Psoas muscle (tissue), 8 donors: Measurements from ENCODE around the gene TRAF2. TPM values are rescaled to one million over a fixed set of nuclear protein-coding genes. Genes with fewer than 3 reads are reported as not detected.

Experiments used
- ATAC-seq, 4 donors: fragments of 200-7000 bp; cut with Tn5 transposase; one replicate each; pipeline ENCODE4 v1.9.1; 2020; ENCODE audit warnings: moderate library complexity in 3 of 4, mild to moderate bottlenecking in 2 of 4
- DNase-seq, 2 donors: peaks; one replicate each; pipeline ENCODE4 v3.0.0-alpha.2; 2020
- H3K27ac ChIP-seq: fragments of 200-600 bp; one replicate; pipeline ENCODE4 v1.8.0; 2022
- H3K27me3 ChIP-seq, 3 donors: fragments of 200-600 bp in 1 of 3; one replicate each; pipeline versions ENCODE4 v1.6.1 to v1.8.0; 2013 to 2022; ENCODE audit warnings: low read length in 2 of 3, mild to moderate bottlenecking in 2 of 3, moderate library complexity in 1 of 3; ENCODE audit not compliant: insufficient read depth in 3 of 3
- H3K36me3 ChIP-seq, 2 donors: fragments of 200-600 bp in 1 of 2; one replicate each; pipeline versions ENCODE4 v1.6.1 to v1.8.0; 2013 to 2022; ENCODE audit warnings: low read depth in 1 of 2, mild to moderate bottlenecking in 1 of 2, moderate library complexity in 1 of 2; ENCODE audit not compliant: insufficient read depth in 1 of 2
- H3K4me1 ChIP-seq: fragments of 200-600 bp; one replicate; pipeline ENCODE4 v1.8.0; 2022
- H3K4me3 ChIP-seq: fragments of 200-600 bp; one replicate; pipeline ENCODE4 v1.8.0; 2022; ENCODE audit warnings: mild to moderate bottlenecking
- H3K9me3 ChIP-seq: fragments of 200-600 bp; one replicate; pipeline ENCODE4 v1.8.0; 2022
- CTCF ChIP-seq: fragments of 200-600 bp; IDR thresholded peaks from one replicate; pipeline ENCODE4 v1.8.0; 2022; ENCODE audit warnings: antibody characterized with exemption
- WGBS, 3 donors: extraction: QIAGEN DNeasy Blood & Tissue Kit; methylation state at CpG; one replicate each; pipeline versions ENCODE4 v1.1.6 to v1.1.7; 2013; 5-methylcytosine and 5-hydroxymethylcytosine counted together
- intact Hi-C, 2 donors: fragments of 100-400 bp; cut with DNase I; formaldehyde crosslinking; loops; one replicate each; pipeline versions ENCODE4 v1.11.0 to v1.14.2; 2022
- polyA plus RNA-seq, 3 donors: library from polyadenylated mRNA; stranded (reverse); fragments of 200-250 nt; gene quantifications; one replicate each; pipeline ENCODE4 v1.2.3, GENCODE V29; 2013
- total RNA-seq, 4 donors: library from RNA; stranded (reverse); fragmentation: NEBNext Ultra II Directional in 2 of 4; extraction: Animal tissue kit (Norgen Biotek cat#: 25700) in 2 of 4; gene quantifications; one replicate each; pipeline versions ENCODE4 v1.2.1 to v1.2.4, GENCODE V29; 2021 to 2023
- donor health status: healthy with polysubstance abuse.
- donor health status: DM: no; HTN: no; CAD: no; lungs with moderate emphysema.
- donor health status: Bipolar disorder and iron deficiency.
- donor health status: healthy.
- donor health status: DM: yes; HTN: yes; CAD: no.
- donor health status: DM: no; HTN: no; CAD: no.
- donor health status: DM: no; HTN: no; CAD: no.
- donor health status: DM: yes; HTN: yes; CAD: no.

Gene TRAF2
- total and polyA plus RNA-seq, 7 donors = 5.4 to 15.9 (median 10.3) TPM

- Histone ChIP-seq H3K4me1 (peaks cover 25% of the 10 kb centered on the region), H3K9me3 (no peaks in the 10 kb centered on the region), H3K27me3 (no peaks in the 10 kb centered on the region), H3K27ac (peak overlapping the region; percentile 92), H3K4me3 (no peak overlapping the region), H3K36me3 (peaks cover 0 to 28% of the 10 kb centered on the region in 2 donors)
- peak in 2 of 4 donors; percentile 21 to 29 for ATAC-seq
- TF ChIP-seq CTCF = no peak
- WGBS, 3 donors = 47 to 72% (median 54%) methylated on average over 13 of the region's 13 CpGs
- intact Hi-C loops = loop anchor here in 1 of 2 donors (5.0 kb wide), 1 partner anchor 41 kb away; the partner anchor contains the start of gene FBXW5
- DNase-seq = no peak
Measured at GRCh38 chr9:136900988-136901515, 14.7 kb downstream of the TRAF2 start.

- peak; percentile 43 to 67 (median 61) for ATAC-seq
- intact Hi-C loops = loop anchor here in 1 of 2 donors (2.0 to 5.0 kb wide), 2 partner anchors 27 to 41 kb away; partner anchors contain the start of gene FBXW5
- no peak for TF ChIP-seq CTCF
- Histone ChIP-seq H3K27ac (peak overlapping the region; percentile 92), H3K4me3 (peak overlapping the region; percentile 19), H3K36me3 (peaks cover 0 to 35% of the 10 kb centered on the region in 2 donors), H3K4me1 (peaks cover 25% of the 10 kb centered on the region), H3K9me3 (no peaks in the 10 kb centered on the region), H3K27me3 (no peaks in the 10 kb centered on the region)
- 24 to 54% (median 40%) methylated on average over 20 of the region's 20 CpGs for WGBS, 3 donors
- peak in 1 of 2 donors; percentile 67 for DNase-seq
Measured at GRCh38 chr9:136901516-136902258, 15.4 kb downstream of the TRAF2 start.

- Histone ChIP-seq H3K27ac (peak overlapping the region; percentile 92), H3K27me3 (no peaks in the 10 kb centered on the region), H3K9me3 (no peaks in the 10 kb centered on the region), H3K36me3 (peaks cover 0 to 39% of the 10 kb centered on the region in 2 donors), H3K4me1 (peaks cover 25% of the 10 kb centered on the region), H3K4me3 (peak overlapping the region; percentile 42)
- intact Hi-C loops = loop anchor here in 1 of 2 donors (2.0 to 5.0 kb wide), 2 partner anchors 26 to 40 kb away; partner anchors contain the start of gene FBXW5
- WGBS, 3 donors = 12 to 25% (median 14%) methylated on average over 15 of the region's 15 CpGs
- ATAC-seq = peak; percentile 82 to 97 (median 91)
- peak; percentile 59 to 79 for DNase-seq
- no peak for TF ChIP-seq CTCF
Measured at GRCh38 chr9:136902259-136902821, 16.0 kb downstream of the TRAF2 start.

- no peaks in the 10 kb centered on the region for H3K27me3 ChIP-seq
- H3K27ac ChIP-seq = peak overlapping the region; percentile 92
- ATAC-seq (peak in 1 of 4 donors; percentile 21), DNase-seq (no peak)
- intact Hi-C loops = loop anchor here in 1 of 2 donors (2.0 to 5.0 kb wide), 2 partner anchors 26 to 39 kb away; partner anchors contain the start of gene FBXW5
- H3K4me3 ChIP-seq = peak overlapping the region; percentile 42
- 42 to 54% (median 48%) methylated on average over 12 of the region's 12 CpGs for WGBS, 3 donors
- peaks cover 0 to 47% of the 10 kb centered on the region in 2 donors for H3K36me3 ChIP-seq
- no peak for TF ChIP-seq CTCF
- peaks cover 25% of the 10 kb centered on the region for H3K4me1 ChIP-seq
- H3K9me3 ChIP-seq = no peaks in the 10 kb centered on the region
Measured at GRCh38 chr9:136903041-136903554, 16.8 kb downstream of the TRAF2 start.
